H9 (cell line): ENCODE results near the gene CMTM8. TPM values are rescaled to one million over a fixed set of nuclear protein-coding genes. Genes with fewer than 3 reads are reported as not detected.

Source experiments
- DNase-seq: peaks from one replicate; pipeline ENCODE4 v3.0.0-alpha.2; 2017
- H2AFZ ChIP-seq: one replicate; pipeline ENCODE4 v1.6.1; 2013; ENCODE audit warnings: mild to moderate bottlenecking, low read length, control low read depth, moderate library complexity
- H2AK5ac ChIP-seq: 2 replicates; pipeline ENCODE4 v1.6.1; 2013; ENCODE audit warnings: low read length, control low read depth, mixed read lengths; ENCODE audit not compliant: insufficient read length
- H2BK120ac ChIP-seq: one replicate; pipeline ENCODE4 v1.6.1; 2013; ENCODE audit warnings: low read depth, mild to moderate bottlenecking, low read length, control low read depth, inconsistent platforms; ENCODE audit not compliant: poor library complexity, severe bottlenecking
- H2BK12ac ChIP-seq: 2 replicates; pipeline ENCODE4 v1.6.1; 2013; ENCODE audit warnings: low read length, control low read depth, mixed read lengths, low read depth; ENCODE audit not compliant: insufficient read length
- H2BK15ac ChIP-seq: 2 replicates; pipeline ENCODE4 v1.6.1; 2013; ENCODE audit warnings: low read depth, low read length, control low read depth
- H2BK20ac ChIP-seq: one replicate; pipeline ENCODE4 v1.6.1; 2013; ENCODE audit warnings: low read depth, mild to moderate bottlenecking, low read length, control low read depth, inconsistent platforms; ENCODE audit not compliant: poor library complexity, severe bottlenecking
- H2BK5ac ChIP-seq: 2 replicates; pipeline ENCODE4 v1.6.1; 2013; ENCODE audit warnings: low read length, control low read depth, mixed read lengths; ENCODE audit not compliant: insufficient read length
- H3K14ac ChIP-seq: 2 replicates; pipeline ENCODE4 v1.6.1; 2013; ENCODE audit warnings: low read length, control low read depth; ENCODE audit not compliant: insufficient read depth
- H3K18ac ChIP-seq: 2 replicates; pipeline ENCODE4 v1.6.1; 2013; ENCODE audit warnings: low read depth, mild to moderate bottlenecking, mixed read lengths, low read length, control low read depth; ENCODE audit not compliant: insufficient read length
- H3K23ac ChIP-seq: 2 replicates; pipeline ENCODE4 v1.6.1; 2013; ENCODE audit warnings: low read length, control low read depth, mixed read lengths, low read depth; ENCODE audit not compliant: insufficient read length
- H3K23me2 ChIP-seq: 2 replicates; pipeline ENCODE4 v1.6.1; 2013; ENCODE audit warnings: low read depth, mild to moderate bottlenecking, mixed read lengths, low read length, control low read depth; ENCODE audit not compliant: insufficient read length, poor library complexity, severe bottlenecking
- H3K27ac ChIP-seq: 2 replicates; pipeline ENCODE4 v1.5.1; 2013; ENCODE audit warnings: low read length, control low read depth, mixed read lengths, low read depth; ENCODE audit not compliant: insufficient read length
- H3K27me3 ChIP-seq: 2 replicates; pipeline ENCODE4 v1.6.1; 2013; ENCODE audit warnings: low read length, control low read depth, inconsistent platforms; ENCODE audit not compliant: insufficient read depth
- H3K4ac ChIP-seq: 2 replicates; pipeline ENCODE4 v1.6.1; 2013; ENCODE audit warnings: low read depth, mild to moderate bottlenecking, control low read depth, inconsistent platforms, low read length, moderate library complexity
- H3K4me1 ChIP-seq: 2 replicates; pipeline ENCODE4 v1.6.1; 2013; ENCODE audit warnings: low read length, control low read depth, inconsistent platforms; ENCODE audit not compliant: insufficient read depth
- H3K4me2 ChIP-seq: 2 replicates; pipeline ENCODE4 v1.6.1; 2013; ENCODE audit warnings: low read length, control low read depth, mixed read lengths; ENCODE audit not compliant: insufficient read length, insufficient read depth
- H3K56ac ChIP-seq: 2 replicates; pipeline ENCODE4 v1.6.1; 2013; ENCODE audit warnings: low read depth, mild to moderate bottlenecking, mixed read lengths, low read length, control low read depth; ENCODE audit not compliant: insufficient read length
- H3K79me1 ChIP-seq: 2 replicates; pipeline ENCODE4 v1.6.1; 2013; ENCODE audit warnings: low read depth, mild to moderate bottlenecking, moderate library complexity, low read length, control low read depth, inconsistent platforms; ENCODE audit not compliant: insufficient read depth, poor library complexity, severe bottlenecking
- H3K79me2 ChIP-seq: 2 replicates; pipeline ENCODE4 v1.6.1; 2013; ENCODE audit warnings: low read length, control low read depth, inconsistent platforms; ENCODE audit not compliant: insufficient read depth
- H3K9ac ChIP-seq: 2 replicates; pipeline ENCODE4 v1.6.1; 2013; ENCODE audit warnings: low read length, control low read depth, mixed read lengths; ENCODE audit not compliant: insufficient read length; ENCODE audit errors: extremely low read depth
- H3K9me3 ChIP-seq: one replicate; pipeline ENCODE4 v1.6.1; 2013; ENCODE audit warnings: low read depth, low read length, inconsistent platforms; ENCODE audit not compliant: control insufficient read depth
- H3T11ph ChIP-seq: one replicate; pipeline ENCODE4 v1.6.1; 2013; ENCODE audit warnings: mild to moderate bottlenecking, low read length, control low read depth, inconsistent platforms
- H4K20me1 ChIP-seq: one replicate; pipeline ENCODE4 v1.6.1; 2013; ENCODE audit not compliant: control insufficient read depth, insufficient read length, insufficient read depth
- H4K5ac ChIP-seq: 2 replicates; pipeline ENCODE4 v1.6.1; 2013; ENCODE audit warnings: low read depth, mild to moderate bottlenecking, mixed read lengths, low read length, control low read depth; ENCODE audit not compliant: insufficient read length
- H4K8ac ChIP-seq: replicated peaks from 2 replicates; pipeline ENCODE4 v1.6.1; 2013; ENCODE audit warnings: low read length, control low read depth, mixed read lengths, low read depth; ENCODE audit not compliant: insufficient read length
- H4K91ac ChIP-seq: 2 replicates; pipeline ENCODE4 v1.6.1; 2013; ENCODE audit warnings: low read depth, mild to moderate bottlenecking, moderate library complexity, mixed read lengths, low read length, control low read depth; ENCODE audit not compliant: insufficient read length
- H3K27ac Mint-ChIP-seq, 3 experiments: 2 replicates in 2 of 3; 3 replicates in 1 of 3; pipeline ENCODE4 v1.8.0; 2020 to 2021; ENCODE audit warnings: mixed read lengths in 3 of 3, mild to moderate bottlenecking in 1 of 3, moderate library complexity in 1 of 3
- H3K27me3 Mint-ChIP-seq: 2 replicates; pipeline ENCODE4 v1.8.0; 2021; ENCODE audit warnings: low read depth, mild to moderate bottlenecking, moderate library complexity, mixed read lengths
- H3K36me3 Mint-ChIP-seq, 3 experiments: 2 replicates in 2 of 3; 3 replicates in 1 of 3; pipeline ENCODE4 v1.8.0; 2020 to 2021; ENCODE audit warnings: low read depth in 3 of 3, mixed read lengths in 3 of 3; ENCODE audit not compliant: insufficient read depth in 1 of 3
- H3K4me1 Mint-ChIP-seq, 2 experiments: 2 replicates each; pipeline ENCODE4 v1.8.0; 2020; ENCODE audit warnings: mixed read lengths in 2 of 2
- H3K4me3 Mint-ChIP-seq, 2 experiments: 2 replicates in 1 of 2; 3 replicates in 1 of 2; pipeline ENCODE4 v1.8.0; 2020 to 2021; ENCODE audit warnings: mild to moderate bottlenecking in 2 of 2, mixed read lengths in 2 of 2, moderate library complexity in 1 of 2
- H3K9me3 Mint-ChIP-seq, 2 experiments: 2 replicates in 1 of 2; 3 replicates in 1 of 2; pipeline ENCODE4 v1.8.0; 2020; ENCODE audit warnings: mild to moderate bottlenecking in 2 of 2, mixed read lengths in 2 of 2, moderate library complexity in 1 of 2
- CTCF ChIP-seq: fragments of 200-600 bp; sonication (generic); conservative IDR thresholded peaks from 3 replicates; pipeline ENCODE4 v1.8.0; 2021; ENCODE audit warnings: antibody characterized with exemption, mild to moderate bottlenecking
- WGBS: extraction: QIAGEN DNeasy Blood & Tissue Kit; methylation state at CpG from one replicate; pipeline ENCODE4 v1.1.7; 2013; ENCODE audit warnings: missing lambda C conversion rate, low lambda C conversion rate, mixed read lengths; ENCODE audit not compliant: insufficient read length; ENCODE audit errors: extremely low coverage; 5-methylcytosine and 5-hydroxymethylcytosine counted together
- total RNA-seq: library from RNA; stranded (reverse); gene quantifications from 2 replicates; pipeline ENCODE4 v1.2.1, GENCODE V29; 2021

CMTM8 gene
- total RNA-seq, 1 experiment from 2014 or later: 4.0 TPM

DNA sequence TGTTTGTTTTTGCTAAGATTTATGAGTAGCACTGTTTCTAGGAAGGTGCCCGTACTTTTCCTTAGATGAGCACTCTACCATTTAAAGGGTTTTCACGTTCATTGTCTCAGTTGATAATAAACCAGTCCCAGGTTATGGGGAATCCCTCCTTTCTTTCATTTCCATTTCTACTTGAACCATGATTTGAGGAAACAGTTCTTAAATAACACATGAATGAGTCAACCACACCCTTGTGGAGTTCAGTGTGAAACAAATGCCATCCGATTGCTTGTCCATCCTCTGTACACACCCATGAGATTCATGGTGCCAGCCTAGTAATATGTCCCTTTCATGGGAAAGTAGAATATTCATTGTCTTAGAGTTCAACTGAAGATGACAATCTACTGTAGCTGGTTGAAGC is 23.1 kb downstream of the CMTM8 start:
- H3K9me3 ChIP-seq: no peaks in the 10 kb centered on the region

More for the DNA sequence above, 23.1 kb downstream of the CMTM8 start:
- Histone ChIP-seq H3K23ac (no peak overlapping the region), H2BK12ac (no peak overlapping the region), H3K79me1 (no peaks in the 10 kb centered on the region), H4K91ac (no peak overlapping the region), H4K8ac (no peak overlapping the region), H3K18ac (no peak overlapping the region), H3T11ph (no peak overlapping the region), H3K79me2 (no peaks in the 10 kb centered on the region; the same call in 1 of the 2 replicates), H3K27me3 (no peaks in the 10 kb centered on the region), H3K4me1 (no peaks in the 10 kb centered on the region), H2AK5ac (no peak overlapping the region), H3K9ac (no peak overlapping the region), H3K14ac (no peak overlapping the region), H4K20me1 (no peaks in the 10 kb centered on the region), H2AFZ (no peak overlapping the region), H3K4me2 (no peak overlapping the region), H2BK120ac (no peak overlapping the region), H4K5ac (no peak overlapping the region), H3K27ac (no peak overlapping the region), H3K56ac (no peak overlapping the region), H3K4ac (no peak overlapping the region), H3K23me2 (no peaks in the 10 kb centered on the region), H2BK20ac (no peak overlapping the region), H2BK5ac (no peak overlapping the region), H2BK15ac (no peak overlapping the region)
- Mint-ChIP-seq H3K4me1 (no peaks in the 10 kb centered on the region), H3K9me3 (no peaks in the 10 kb centered on the region; a peak in 3 of 5 replicates), H3K4me3 (no peak overlapping the region), H3K27ac (no peak overlapping the region), H3K36me3 (peaks cover 1 to 26% (median 7%) of the 10 kb centered on the region in 3 experiments; a peak in 5 of 7 replicates), H3K27me3 (no peaks in the 10 kb centered on the region)
- no CpG with 5 or more reads among the region's 3 CpGs for WGBS
- DNase-seq: no peak
- TF ChIP-seq CTCF: no peak
